ENCODE results near the gene PLCXD1.
"Not testable (repeated sequence)": the region's sequence is repeated elsewhere in the genome, so short reads cannot be mapped to it uniquely, and the experiment has no call there.

Gene PLCXD1

DNA sequence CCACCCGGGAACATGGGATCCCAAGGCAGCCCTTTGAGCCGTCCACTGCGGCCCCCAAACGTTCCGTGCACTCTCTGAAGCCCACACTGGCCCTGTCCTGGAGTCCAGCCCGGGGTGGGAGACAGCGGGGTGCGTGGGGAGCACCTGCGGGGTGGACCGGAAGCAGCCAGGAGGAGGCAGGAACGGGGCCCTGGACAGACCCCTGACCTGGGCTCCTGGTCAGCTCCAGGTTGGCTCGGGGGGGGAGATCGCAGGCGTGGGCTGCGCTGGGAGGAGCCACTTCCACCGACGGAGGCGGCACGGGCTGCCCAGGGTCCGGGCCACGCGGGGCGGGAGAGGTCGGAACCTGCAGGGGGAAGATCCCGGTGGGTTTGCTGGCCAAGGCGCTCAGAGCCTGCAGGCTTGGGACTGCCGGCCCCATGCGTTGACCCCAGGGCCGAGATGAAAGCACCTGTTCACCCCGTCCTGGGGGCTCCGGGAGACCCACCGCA, 5.7 kb upstream of the PLCXD1 start:
- Histone ChIP-seq H3K27ac (no peak overlapping the region), H3K4me3 (peak overlapping the region; percentile 42 to 56), H3K4me1 (peaks cover 0 to 18% (median 16%) of the 10 kb centered on the region in 4 donors), H3K27me3 (peaks cover 0 to 17% of the 10 kb centered on the region in 2 donors), H3K9me3 (no peaks in the 10 kb centered on the region), H3K36me3 (no peaks in the 10 kb centered on the region)
- TF ChIP-seq, protein P1, sequence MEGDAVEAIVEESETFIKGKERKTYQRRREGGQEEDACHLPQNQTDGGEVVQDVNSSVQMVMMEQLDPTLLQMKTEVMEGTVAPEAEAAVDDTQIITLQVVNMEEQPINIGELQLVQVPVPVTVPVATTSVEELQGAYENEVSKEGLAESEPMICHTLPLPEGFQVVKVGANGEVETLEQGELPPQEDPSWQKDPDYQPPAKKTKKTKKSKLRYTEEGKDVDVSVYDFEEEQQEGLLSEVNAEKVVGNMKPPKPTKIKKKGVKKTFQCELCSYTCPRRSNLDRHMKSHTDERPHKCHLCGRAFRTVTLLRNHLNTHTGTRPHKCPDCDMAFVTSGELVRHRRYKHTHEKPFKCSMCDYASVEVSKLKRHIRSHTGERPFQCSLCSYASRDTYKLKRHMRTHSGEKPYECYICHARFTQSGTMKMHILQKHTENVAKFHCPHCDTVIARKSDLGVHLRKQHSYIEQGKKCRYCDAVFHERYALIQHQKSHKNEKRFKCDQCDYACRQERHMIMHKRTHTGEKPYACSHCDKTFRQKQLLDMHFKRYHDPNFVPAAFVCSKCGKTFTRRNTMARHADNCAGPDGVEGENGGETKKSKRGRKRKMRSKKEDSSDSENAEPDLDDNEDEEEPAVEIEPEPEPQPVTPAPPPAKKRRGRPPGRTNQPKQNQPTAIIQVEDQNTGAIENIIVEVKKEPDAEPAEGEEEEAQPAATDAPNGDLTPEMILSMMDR (IDR thresholded peaks at IDR 0.05): no peak
- intact Hi-C loops (cut with DNase I; ENCODE audit: low total_unique reads): no loop called here
- peak in 1 of 2 donors; percentile 18 for DNase-seq

DNA sequence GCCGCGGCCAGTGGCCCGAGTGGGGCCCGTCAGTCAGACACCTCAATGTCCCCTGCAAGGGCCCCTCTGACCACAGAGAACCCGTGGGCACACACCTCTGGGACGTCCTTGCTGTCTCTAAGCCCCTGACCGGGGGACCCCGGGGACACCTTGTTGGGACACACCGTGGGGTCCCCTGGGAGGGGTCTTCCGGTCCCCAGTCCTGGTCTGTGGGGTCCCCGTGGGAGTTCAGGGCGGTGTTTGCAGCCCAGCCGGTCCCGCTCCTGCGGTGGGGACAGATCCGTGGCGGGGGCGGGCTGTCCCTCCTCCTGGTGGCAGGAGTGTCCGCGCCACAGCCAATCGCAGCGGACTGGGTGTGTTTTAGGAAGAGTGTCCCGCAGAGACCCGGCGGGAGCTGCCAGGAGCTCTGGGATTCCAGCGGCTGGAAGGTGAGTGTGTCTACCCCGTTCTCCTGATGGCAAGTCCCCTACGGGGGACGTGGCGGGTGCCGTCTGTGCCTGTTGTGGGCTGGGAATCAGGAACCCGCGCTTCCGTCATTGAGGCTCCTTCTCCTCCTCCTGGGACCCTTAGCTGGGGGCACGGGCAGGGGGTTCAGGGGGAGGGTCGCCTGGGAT, 5.1 kb upstream of the PLCXD1 start:
- peak overlapping the region; percentile 42 to 56 for H3K4me3 ChIP-seq
- peak; percentile 82 for DNase-seq
- peaks cover 0 to 17% of the 10 kb centered on the region in 2 donors for H3K27me3 ChIP-seq
- intact Hi-C loops (cut with DNase I; ENCODE audit: low total_unique reads): no loop called here
- no peaks in the 10 kb centered on the region for H3K9me3 ChIP-seq
- H3K36me3 ChIP-seq: no peaks in the 10 kb centered on the region
- H3K27ac ChIP-seq: peak overlapping the region in 1 of 2 donors; percentile 0
- peaks cover 0 to 19% (median 18%) of the 10 kb centered on the region in 4 donors for H3K4me1 ChIP-seq
- TF ChIP-seq, protein P1 (IDR thresholded peaks at IDR 0.05): peak; percentile 13 to 30

DNA sequence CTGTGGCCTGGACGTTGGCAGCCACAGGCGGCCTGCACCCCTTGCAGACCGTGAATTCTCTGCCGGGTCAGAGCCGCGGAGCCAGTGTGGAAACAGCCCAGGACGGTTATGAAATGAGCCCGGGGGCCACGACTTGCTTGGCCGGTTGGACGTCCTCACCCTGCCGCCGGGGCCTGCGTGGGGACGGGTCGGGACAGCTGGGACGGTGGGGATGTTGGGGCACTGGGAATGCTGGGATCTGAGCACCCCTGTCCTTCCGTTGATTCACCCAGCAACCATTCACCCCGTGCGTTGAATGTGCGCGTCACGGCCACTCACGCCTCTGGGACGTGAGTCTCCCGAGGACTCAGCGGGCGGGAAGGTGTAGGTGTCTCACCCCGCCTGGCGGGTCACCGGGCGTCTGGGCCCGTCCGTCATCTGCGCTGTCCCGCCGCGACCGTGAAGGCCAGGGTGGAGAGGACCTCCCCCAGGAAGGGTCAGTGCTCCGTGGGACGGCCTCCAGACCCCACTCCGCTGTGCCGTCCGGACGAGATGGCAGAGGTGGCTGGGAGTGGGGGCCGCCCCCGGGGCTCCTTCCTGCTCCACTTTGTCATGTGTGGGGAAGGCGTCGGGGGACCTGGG, 4.5 kb upstream of the PLCXD1 start:
- H3K9me3 ChIP-seq: no peaks in the 10 kb centered on the region
- no peaks in the 10 kb centered on the region for H3K36me3 ChIP-seq
- peaks cover 0 to 17% of the 10 kb centered on the region in 2 donors for H3K27me3 ChIP-seq
- peak in 1 of 2 donors; percentile 22 for DNase-seq
- peak overlapping the region in 1 of 2 donors; percentile 0 for H3K27ac ChIP-seq
- H3K4me1 ChIP-seq: peaks cover 0 to 25% (median 23%) of the 10 kb centered on the region in 4 donors
- H3K4me3 ChIP-seq: peak overlapping the region; percentile 42 to 56
- TF ChIP-seq, protein P1 (IDR thresholded peaks at IDR 0.05): no peak
- intact Hi-C loops (cut with DNase I; ENCODE audit: low total_unique reads): no loop called here

DNA sequence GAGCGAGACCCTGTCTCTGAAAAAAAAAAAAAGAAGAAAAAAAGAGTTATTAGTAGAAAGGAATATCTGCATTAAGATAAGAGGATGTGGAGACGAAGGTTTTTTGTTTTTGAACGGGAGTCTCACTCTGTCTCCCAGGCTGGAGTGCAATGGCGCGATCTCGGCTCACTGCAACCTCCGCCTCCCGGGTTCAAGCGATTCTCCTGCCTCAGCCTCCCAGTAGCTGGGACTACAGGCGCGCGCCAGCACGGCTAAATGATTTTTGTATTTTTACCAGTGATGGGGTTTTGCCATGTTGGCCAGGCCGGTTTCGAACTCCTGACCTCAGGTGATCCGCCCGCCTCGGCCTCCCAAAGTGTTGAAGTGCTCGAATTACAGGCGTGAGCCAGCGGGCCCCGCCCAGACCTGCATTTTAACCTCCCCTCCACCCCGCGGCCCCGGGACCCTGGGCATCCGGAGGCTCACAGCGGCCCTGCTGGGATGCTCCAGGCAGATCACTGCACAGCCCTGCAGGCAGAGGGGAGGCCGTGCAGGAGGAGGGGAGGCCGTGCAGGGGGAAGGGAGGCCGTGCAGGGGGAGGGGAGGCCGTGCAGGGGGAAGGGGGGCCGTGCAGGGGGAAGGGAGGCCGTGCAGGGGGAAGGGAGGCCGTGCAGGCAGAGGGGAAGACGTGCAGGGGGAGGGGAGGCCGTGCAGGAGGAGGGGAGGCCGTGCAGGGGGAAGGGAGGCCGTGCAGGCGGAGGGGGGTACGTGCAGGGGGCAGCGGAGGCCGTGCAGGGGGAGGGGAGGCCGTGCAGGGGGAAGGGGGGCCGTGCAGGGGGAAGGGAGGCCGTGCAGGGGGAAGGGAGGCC, 1.2 kb upstream of the PLCXD1 start:
- Histone ChIP-seq H3K4me1 (peaks cover 0 to 31% (median 23%) of the 10 kb centered on the region in 4 donors), H3K27me3 (peaks cover 0 to 17% of the 10 kb centered on the region in 2 donors)
- H3K9me3 ChIP-seq; H3K27ac ChIP-seq; H3K36me3 ChIP-seq; H3K4me3 ChIP-seq; intact Hi-C loops (cut with DNase I; ENCODE audit: low total_unique reads): not testable (repeated sequence)
- peak in 1 of 2 donors; percentile 6 for DNase-seq

DNA sequence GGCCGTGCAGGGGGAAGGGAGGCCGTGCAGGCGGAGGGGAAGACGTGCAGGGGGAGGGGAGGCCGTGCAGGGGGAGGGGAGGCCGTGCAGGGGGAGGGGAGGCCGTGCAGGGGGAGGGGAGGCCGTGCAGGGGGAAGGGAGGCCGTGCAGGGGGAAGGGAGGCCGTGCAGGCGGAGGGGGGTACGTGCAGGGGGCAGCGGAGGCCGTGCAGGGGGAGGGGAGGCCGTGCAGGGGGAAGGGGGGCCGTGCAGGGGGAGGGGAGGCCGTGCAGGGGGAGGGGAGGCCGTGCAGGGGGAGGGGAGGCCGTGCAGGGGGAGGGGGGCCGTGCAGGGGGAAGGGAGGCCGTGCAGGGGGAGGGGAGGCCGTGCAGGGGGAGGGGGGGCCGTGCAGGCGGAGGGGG, 459 bp upstream of the PLCXD1 start:
- peaks cover 0 to 13% of the 10 kb centered on the region in 2 donors for H3K27me3 ChIP-seq
- H3K36me3 ChIP-seq; intact Hi-C loops (cut with DNase I; ENCODE audit: low total_unique reads); H3K9me3 ChIP-seq; H3K27ac ChIP-seq; DNase-seq: not testable (repeated sequence)
- peak overlapping the region in 1 of 2 donors; percentile 29 for H3K4me3 ChIP-seq
- peaks cover 0 to 25% (median 19%) of the 10 kb centered on the region in 4 donors for H3K4me1 ChIP-seq

DNA sequence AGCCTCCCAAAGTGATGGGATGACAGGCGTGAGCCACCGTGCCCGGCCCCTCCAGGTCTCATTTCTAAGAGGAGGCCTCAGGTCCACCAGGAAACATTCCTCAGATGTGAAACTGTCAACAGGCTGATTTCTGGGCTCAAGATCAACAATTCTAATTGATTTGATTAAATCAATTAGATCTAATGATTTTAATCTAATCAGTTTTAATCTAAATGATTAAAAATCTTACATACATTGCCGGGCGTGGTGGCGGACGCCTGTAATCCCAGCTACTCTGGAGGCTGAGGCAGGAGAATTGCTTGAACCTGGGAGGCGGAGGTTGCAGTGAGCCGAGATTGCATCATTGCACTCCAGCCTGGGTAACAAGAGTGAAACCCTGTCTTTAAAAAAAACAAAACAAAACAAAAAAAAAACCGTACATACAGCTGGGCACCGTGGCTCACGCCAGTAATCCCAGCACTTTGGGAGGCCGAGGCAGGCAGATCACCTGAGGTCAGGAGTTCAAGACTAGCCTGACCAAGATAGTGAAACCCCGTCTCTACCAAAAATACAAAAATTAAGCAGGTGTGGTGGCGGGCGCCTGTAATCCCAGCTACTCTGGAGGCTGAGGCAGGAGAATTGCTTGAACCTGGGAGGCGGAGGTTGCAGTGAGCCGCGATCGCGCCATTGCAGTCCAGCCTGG, 960 bp downstream of the PLCXD1 start:
- H3K9me3 ChIP-seq; intact Hi-C loops (cut with DNase I; ENCODE audit: low total_unique reads); H3K4me3 ChIP-seq; H3K27ac ChIP-seq; H3K27me3 ChIP-seq; H3K36me3 ChIP-seq: not testable (repeated sequence)
- DNase-seq: peak in 1 of 2 donors; percentile 9
- peaks cover 0 to 13% (median 7%) of the 10 kb centered on the region in 4 donors for H3K4me1 ChIP-seq

Measured in tibial artery (tissue), 4 donors.